ENCODE results near the gene RNF2. TPM values are rescaled to one million over a fixed set of nuclear protein-coding genes. Genes with fewer than 3 reads are reported as not detected.

Gene RNF2
- polyA plus RNA-seq, 1 donor from 2014 or later = 49.2 TPM

- H3K4me3 ChIP-seq (ENCODE audit: low read length) = no peak overlapping the region
- no peaks in the 10 kb centered on the region for H3K9me2 ChIP-seq (ENCODE audit: insufficient read depth, low read length)
- TF ChIP-seq POLR2AphosphoS5 (IDR thresholded peaks at IDR 0.05) (no peak), RAD21 (conservative IDR thresholded peaks at IDR 0.05) (no peak), MXI1 (conservative IDR thresholded peaks at IDR 0.05; ENCODE audit: poor library complexity, severe bottlenecking) (no peak), CTCF (IDR thresholded peaks at IDR 0.05; ENCODE audit: poor library complexity, severe bottlenecking) (no peak), EP300 (conservative IDR thresholded peaks at IDR 0.05; ENCODE audit: poor library complexity, severe bottlenecking) (no peak), REST (IDR thresholded peaks at IDR 0.05; ENCODE audit: borderline replicate concordance) (no peak), SMC3 (conservative IDR thresholded peaks at IDR 0.05; ENCODE audit: poor library complexity) (no peak), TAF1 (IDR thresholded peaks at IDR 0.05; ENCODE audit: low read depth) (no peak), EZH2 (IDR thresholded peaks at IDR 0.05; ENCODE audit: borderline replicate concordance, insufficient read depth, low read length, poor library complexity, severe bottlenecking) (no peak)
- H3K9me3 ChIP-seq (ENCODE audit: low read length) = no peaks in the 10 kb centered on the region
- no peaks in the 10 kb centered on the region for H3F3A ChIP-seq (ENCODE audit: insufficient read depth, low read length, poor library complexity, severe bottlenecking)
- peaks cover 84% of the 10 kb centered on the region for H3K79me2 ChIP-seq (replicated peaks; ENCODE audit: insufficient read depth, low read length)
- no peaks in the 10 kb centered on the region for H4K20me1 ChIP-seq (ENCODE audit: insufficient read depth)
- no peak overlapping the region for H3K27ac ChIP-seq (ENCODE audit: low read length)
- no peak overlapping the region for H3K9ac ChIP-seq (ENCODE audit: low read length)
- no peaks in the 10 kb centered on the region for H3K36me3 ChIP-seq (ENCODE audit: insufficient read depth, low read length)
- no peak overlapping the region for H3K4me2 ChIP-seq (ENCODE audit: low read length)
- H3K27me3 ChIP-seq (ENCODE audit: insufficient read depth, low read depth, low read length) = no peaks in the 10 kb centered on the region
- H2AFZ ChIP-seq (ENCODE audit: low read depth, low read length) = no peak overlapping the region
These were observed 20.8 kb downstream of the RNF2 start for GRCh38 chr1:185066181-185066580.

GRCh38 chr1:185068341-185068740, 23.0 kb downstream of the RNF2 start:
- Histone ChIP-seq H3F3A (ENCODE audit: insufficient read depth, low read length, poor library complexity, severe bottlenecking) (no peaks in the 10 kb centered on the region), H3K27me3 (ENCODE audit: insufficient read depth, low read depth, low read length) (no peaks in the 10 kb centered on the region), H2AFZ (ENCODE audit: low read depth, low read length) (no peak overlapping the region), H3K4me2 (ENCODE audit: low read length) (no peak overlapping the region), H3K9me3 (ENCODE audit: low read length) (no peaks in the 10 kb centered on the region), H3K4me3 (ENCODE audit: low read length) (no peak overlapping the region), H3K36me3 (ENCODE audit: insufficient read depth, low read length) (no peaks in the 10 kb centered on the region), H3K79me2 (replicated peaks; ENCODE audit: insufficient read depth, low read length) (peaks cover 84% of the 10 kb centered on the region), H3K27ac (ENCODE audit: low read length) (no peak overlapping the region), H3K9ac (ENCODE audit: low read length) (no peak overlapping the region), H4K20me1 (ENCODE audit: insufficient read depth) (no peaks in the 10 kb centered on the region), H3K9me2 (ENCODE audit: insufficient read depth, low read length) (no peaks in the 10 kb centered on the region)
- no peak for TF ChIP-seq EZH2 (IDR thresholded peaks at IDR 0.05; ENCODE audit: borderline replicate concordance, insufficient read depth, low read length, poor library complexity, severe bottlenecking)
- no peak for TF ChIP-seq TAF1 (IDR thresholded peaks at IDR 0.05; ENCODE audit: low read depth)
- TF ChIP-seq CTCF (IDR thresholded peaks at IDR 0.05; ENCODE audit: poor library complexity, severe bottlenecking) = no peak
- no peak for TF ChIP-seq POLR2AphosphoS5 (IDR thresholded peaks at IDR 0.05)
- no peak for TF ChIP-seq MXI1 (conservative IDR thresholded peaks at IDR 0.05; ENCODE audit: poor library complexity, severe bottlenecking)
- TF ChIP-seq EP300 (conservative IDR thresholded peaks at IDR 0.05; ENCODE audit: poor library complexity, severe bottlenecking) = no peak
- no peak for TF ChIP-seq REST (IDR thresholded peaks at IDR 0.05; ENCODE audit: borderline replicate concordance)
- no peak for TF ChIP-seq SMC3 (conservative IDR thresholded peaks at IDR 0.05; ENCODE audit: poor library complexity)
- TF ChIP-seq RAD21 (conservative IDR thresholded peaks at IDR 0.05) = no peak
